HL-60/S4 (cell line): ENCODE data around the gene CER1.

Experiments used
- in situ Hi-C: fragments of 300-500 bp; cut with MboI; formaldehyde crosslinking; loops from 2 replicates; pipeline ENCODE4 v1.14.3; 2022; ENCODE audit warnings: low sequenced_read_pairs

CER1 gene

GRCh38 chr9:14670718-14671117 lies 51.8 kb downstream of the CER1 start:
- in situ Hi-C loops = no loop called here
